ENCODE measurements around the gene STRIP1. TPM values are rescaled to one million over a fixed set of nuclear protein-coding genes. Genes with fewer than 3 reads are reported as not detected.
A peak's percentile ranks its signal among the peaks of the same experiment; 100 is the strongest.

Gene STRIP1
- total RNA-seq, 1 experiment from 2014 or later, result 36.5 TPM

DNA sequence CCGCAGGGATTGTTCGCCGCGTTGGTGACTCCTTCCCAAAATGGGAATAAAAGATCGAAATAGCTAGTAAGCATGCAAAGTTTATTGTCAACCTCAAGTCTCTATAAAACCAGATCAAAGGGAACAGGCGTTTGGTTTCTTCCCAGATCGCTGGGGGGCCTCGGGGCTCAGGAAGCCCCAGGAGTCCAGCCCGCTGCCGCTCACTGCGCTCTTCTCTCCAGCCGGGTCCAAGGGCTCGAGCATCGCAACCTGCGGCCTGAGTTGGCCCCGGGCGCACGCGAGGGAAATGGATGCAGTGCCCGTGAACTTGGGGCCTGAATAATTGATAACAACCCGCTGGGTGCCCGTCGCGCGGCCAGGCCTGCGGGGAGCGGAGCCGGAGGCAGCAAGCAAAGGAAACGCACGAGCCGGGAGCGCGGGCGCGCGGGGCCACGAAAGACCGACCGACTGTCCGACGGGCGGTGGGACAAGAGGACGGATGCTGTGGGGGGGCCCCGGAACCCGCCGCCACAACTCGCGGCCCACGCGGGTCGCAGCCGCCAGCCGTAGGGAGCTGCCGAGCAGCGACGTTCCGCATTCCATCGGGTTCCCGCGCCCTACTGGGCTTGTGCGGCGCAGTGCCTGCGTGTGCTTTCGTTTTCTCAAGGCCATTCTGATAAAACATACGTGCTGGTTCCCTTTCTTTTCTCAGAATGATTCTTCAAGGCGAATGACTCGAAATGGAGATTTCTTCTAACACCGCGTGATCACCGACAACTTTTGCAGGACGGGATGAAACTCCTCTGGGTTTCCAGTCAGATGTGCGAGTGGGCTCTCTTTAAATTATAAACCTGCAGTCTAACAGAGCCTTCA is 50.0 kb downstream of the STRIP1 start:
- H3K27ac ChIP-seq, result no peak overlapping the region
- H3K36me3 ChIP-seq (ENCODE audit: low read depth), result no peaks in the 10 kb centered on the region
- H3F3A ChIP-seq (ENCODE audit: insufficient read depth, low read depth), result peaks cover 35% of the 10 kb centered on the region
- H3K9me2 ChIP-seq (ENCODE audit: insufficient read depth), result no peaks in the 10 kb centered on the region
- H3K4me2 ChIP-seq, result no peak overlapping the region
- DNase-seq, result peak in 1 of 2 experiments; percentile 34
- H3K9me3 ChIP-seq (ENCODE audit: insufficient read depth, low read depth), result no peaks in the 10 kb centered on the region
- H2AFZ ChIP-seq, result no peak overlapping the region
- H4K20me1 ChIP-seq (ENCODE audit: insufficient read depth), result no peaks in the 10 kb centered on the region
- ChIA-PET CTCF (no interaction called here), POLR2A (ENCODE audit: unreplicated experiment) (no interaction called here)
- TF ChIP-seq, protein P1, sequence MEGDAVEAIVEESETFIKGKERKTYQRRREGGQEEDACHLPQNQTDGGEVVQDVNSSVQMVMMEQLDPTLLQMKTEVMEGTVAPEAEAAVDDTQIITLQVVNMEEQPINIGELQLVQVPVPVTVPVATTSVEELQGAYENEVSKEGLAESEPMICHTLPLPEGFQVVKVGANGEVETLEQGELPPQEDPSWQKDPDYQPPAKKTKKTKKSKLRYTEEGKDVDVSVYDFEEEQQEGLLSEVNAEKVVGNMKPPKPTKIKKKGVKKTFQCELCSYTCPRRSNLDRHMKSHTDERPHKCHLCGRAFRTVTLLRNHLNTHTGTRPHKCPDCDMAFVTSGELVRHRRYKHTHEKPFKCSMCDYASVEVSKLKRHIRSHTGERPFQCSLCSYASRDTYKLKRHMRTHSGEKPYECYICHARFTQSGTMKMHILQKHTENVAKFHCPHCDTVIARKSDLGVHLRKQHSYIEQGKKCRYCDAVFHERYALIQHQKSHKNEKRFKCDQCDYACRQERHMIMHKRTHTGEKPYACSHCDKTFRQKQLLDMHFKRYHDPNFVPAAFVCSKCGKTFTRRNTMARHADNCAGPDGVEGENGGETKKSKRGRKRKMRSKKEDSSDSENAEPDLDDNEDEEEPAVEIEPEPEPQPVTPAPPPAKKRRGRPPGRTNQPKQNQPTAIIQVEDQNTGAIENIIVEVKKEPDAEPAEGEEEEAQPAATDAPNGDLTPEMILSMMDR (conservative IDR thresholded peaks at IDR 0.05), result no peak
- TF ChIP-seq EZH2 (IDR thresholded peaks at IDR 0.05; ENCODE audit: low read depth), result no peak
- H3K27me3 ChIP-seq (ENCODE audit: insufficient read depth, low read depth), result no peaks in the 10 kb centered on the region
- BruUV-seq (replicated peaks), result no TSS peak
- H3K4me1 ChIP-seq (replicated peaks; ENCODE audit: insufficient read depth), result peaks cover 45% of the 10 kb centered on the region
- intact Hi-C loops (cut with micrococcal nuclease; ENCODE audit: unreplicated experiment), result no loop called here
- no peaks in the 10 kb centered on the region for H3K79me2 ChIP-seq (ENCODE audit: low read depth)
- H3K4me3 ChIP-seq, result no peak overlapping the region

DNA sequence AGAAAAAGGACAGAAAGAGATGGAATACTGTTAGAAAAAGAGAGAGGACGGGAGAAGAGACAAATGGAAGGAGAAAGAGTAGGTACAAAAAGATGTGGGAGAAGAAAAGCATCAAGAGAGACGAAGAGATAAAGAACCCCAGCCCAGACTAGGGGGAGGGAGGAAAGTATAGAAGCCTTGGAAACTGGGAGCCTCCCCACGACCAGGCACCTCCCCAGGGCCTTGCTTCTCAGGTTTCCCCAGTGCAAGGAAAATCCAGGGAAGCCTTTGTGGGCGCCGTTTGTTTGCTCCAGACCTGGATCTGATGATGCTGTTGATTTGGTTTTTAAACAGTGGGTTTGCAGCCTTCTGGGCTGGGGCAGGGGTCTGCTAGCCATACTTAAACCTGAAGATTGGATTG is 51.2 kb downstream of the STRIP1 start:
- Histone ChIP-seq H3K36me3 (ENCODE audit: low read depth) (no peaks in the 10 kb centered on the region), H3K4me3 (no peak overlapping the region), H3K27ac (no peak overlapping the region), H3K9me2 (ENCODE audit: insufficient read depth) (no peaks in the 10 kb centered on the region), H3K27me3 (ENCODE audit: insufficient read depth, low read depth) (no peaks in the 10 kb centered on the region), H3K4me1 (replicated peaks; ENCODE audit: insufficient read depth) (peaks cover 57% of the 10 kb centered on the region), H3K4me2 (no peak overlapping the region), H2AFZ (no peak overlapping the region), H3K79me2 (ENCODE audit: low read depth) (no peaks in the 10 kb centered on the region), H4K20me1 (ENCODE audit: insufficient read depth) (no peaks in the 10 kb centered on the region), H3F3A (ENCODE audit: insufficient read depth, low read depth) (peaks cover 47% of the 10 kb centered on the region), H3K9me3 (ENCODE audit: insufficient read depth, low read depth) (no peaks in the 10 kb centered on the region)
- no TSS peak for BruUV-seq (replicated peaks)
- TF ChIP-seq, protein P1 (conservative IDR thresholded peaks at IDR 0.05), result no peak
- TF ChIP-seq EZH2 (IDR thresholded peaks at IDR 0.05; ENCODE audit: low read depth), result no peak
- POLR2A ChIA-PET (ENCODE audit: unreplicated experiment), result no interaction called here
- intact Hi-C loops (cut with micrococcal nuclease; ENCODE audit: unreplicated experiment), result no loop called here
- DNase-seq, result no peak
- CTCF ChIA-PET, result no interaction called here

DNA sequence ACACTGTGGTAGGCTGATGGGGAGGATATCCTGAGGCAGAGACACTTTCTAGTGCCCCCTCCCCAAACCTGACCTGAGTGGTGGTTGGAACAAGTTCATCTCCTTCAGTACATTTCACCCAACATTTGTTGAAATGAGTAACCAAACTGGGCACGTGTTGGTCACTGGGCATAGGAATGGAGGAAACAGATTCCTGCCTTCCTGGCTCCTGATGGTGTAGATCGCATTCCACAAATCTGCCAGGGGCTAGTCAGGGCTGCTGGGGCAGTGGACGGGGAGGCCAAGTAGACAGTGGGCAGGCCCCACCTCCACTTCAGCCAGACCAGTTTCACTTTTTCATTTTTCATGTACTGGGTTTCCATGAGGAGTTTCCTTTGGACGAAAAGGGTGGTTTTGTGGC is 52.5 kb downstream of the STRIP1 start:
- intact Hi-C loops (cut with micrococcal nuclease; ENCODE audit: unreplicated experiment), result loop anchor here (1.0 kb wide), 1 partner anchor 11 kb away; no protein-coding TSS in a partner anchor

More for the DNA sequence above, 52.5 kb downstream of the STRIP1 start:
- Histone ChIP-seq H3K27me3 (ENCODE audit: insufficient read depth, low read depth) (no peaks in the 10 kb centered on the region), H4K20me1 (ENCODE audit: insufficient read depth) (no peaks in the 10 kb centered on the region), H2AFZ (no peak overlapping the region), H3K36me3 (ENCODE audit: low read depth) (no peaks in the 10 kb centered on the region), H3F3A (ENCODE audit: insufficient read depth, low read depth) (peaks cover 59% of the 10 kb centered on the region), H3K9me3 (ENCODE audit: insufficient read depth, low read depth) (no peaks in the 10 kb centered on the region), H3K4me1 (replicated peaks; ENCODE audit: insufficient read depth) (peaks cover 67% of the 10 kb centered on the region), H3K4me3 (no peak overlapping the region), H3K27ac (peak overlapping the region; percentile 65), H3K9me2 (ENCODE audit: insufficient read depth) (no peaks in the 10 kb centered on the region), H3K4me2 (peak overlapping the region; percentile 57), H3K79me2 (ENCODE audit: low read depth) (no peaks in the 10 kb centered on the region)
- peak; percentile 74 to 85 for DNase-seq
- CTCF ChIA-PET, result interaction anchor here (2.8 kb wide), 1 partner anchor 18 kb away, joined by 30 read pairs; no protein-coding TSS in a partner anchor
- no TSS peak for BruUV-seq (replicated peaks)
- POLR2A ChIA-PET (ENCODE audit: unreplicated experiment), result no interaction called here
- TF ChIP-seq, protein P1 (conservative IDR thresholded peaks at IDR 0.05), result no peak
- no peak for TF ChIP-seq EZH2 (IDR thresholded peaks at IDR 0.05; ENCODE audit: low read depth)

Data from PC-9 (cell line).